K562 (cell line): ENCODE results near the gene SLC10A3. TPM values are rescaled to one million over a fixed set of nuclear protein-coding genes. Genes with fewer than 3 reads are reported as not detected.

Experiments used
- ATAC-seq: fragments of 200-7000 bp; cut with Tn5 transposase; 3 replicates; pipeline ENCODE4 v1.9.1; 2020; ENCODE audit warnings: moderate library complexity
- BruUV-seq: library from RNA; stranded (reverse); fragments of 400-500 nt; replicated peaks from 2 replicates; lab custom pipeline; 2021; lab: Mats Ljungman, UMichigan
- CTCF ChIA-PET: fragments of 300-600 bp; formaldehyde crosslinking; extraction: SDS; loops from one replicate; lab custom pipeline; 2021; ENCODE audit warnings: low intra/inter-chr PET ratio; lab: Yijun Ruan, JAX
- POLR2A ChIA-PET: fragments of 300-600, 350-650 bp; sonication (Branson Sonifier 250); formaldehyde crosslinking; extraction: SDS; loops from one replicate; lab custom pipeline; 2021; ENCODE audit warnings: antibody characterized with exemption, inconsistent platforms; lab: Yijun Ruan, JAX
- DNase-seq, 4 experiments: peaks; one replicate each; pipeline versions ENCODE4 v3.0.0 to v3.0.0-alpha.2; 2011 to 2018; ENCODE audit warnings: low spot score in 3 of 4, mixed read lengths in 3 of 4; ENCODE audit errors: extremely low read depth in 1 of 4
- FAIRE-seq: peaks from 2 replicates; lab custom pipeline; 2011; peaks lifted over from hg19 to GRCh38; lab: Jason Lieb, UNC
- H2AFZ ChIP-seq: 2 replicates; pipeline ENCODE4 v1.6.0; 2011; ENCODE audit warnings: low read depth, low read length, control low read depth, inconsistent platforms
- H3K27ac ChIP-seq: fragments of 200-600 bp; 3 replicates; pipeline ENCODE4 v1.8.0; 2011; ENCODE audit warnings: low read depth, mild to moderate bottlenecking, control low read depth, inconsistent platforms, low read length, moderate library complexity, mixed read lengths; ENCODE audit errors: extremely low read depth
- H3K27me3 ChIP-seq, 2 experiments: fragments of 300-600 bp in 1 of 2; 2 replicates in 1 of 2; 3 replicates in 1 of 2; pipeline versions ENCODE4 v1.6.0 to v1.8.0; 2011; ENCODE audit warnings: inconsistent platforms in 2 of 2, low read length in 2 of 2, mild to moderate bottlenecking in 1 of 2, mixed read lengths in 1 of 2, moderate library complexity in 1 of 2; ENCODE audit not compliant: control insufficient read depth in 2 of 2, insufficient read depth in 2 of 2
- H3K36me3 ChIP-seq: fragments of 300-600 bp; 3 replicates; pipeline ENCODE4 v1.8.0; 2011; ENCODE audit warnings: mild to moderate bottlenecking, low read length, inconsistent platforms; ENCODE audit not compliant: control insufficient read depth, insufficient read depth
- H3K4me1 ChIP-seq, 2 experiments: fragments of 200-600 bp in 1 of 2; replicated peaks in 1 of 2; 2 replicates in 1 of 2; 3 replicates in 1 of 2; pipeline versions ENCODE4 v1.5.1 to v1.8.0; 2011; ENCODE audit warnings: inconsistent platforms in 2 of 2, low read length in 2 of 2, mild to moderate bottlenecking in 1 of 2, mixed read lengths in 1 of 2, moderate library complexity in 1 of 2; ENCODE audit not compliant: control insufficient read depth in 2 of 2, insufficient read depth in 2 of 2
- H3K4me2 ChIP-seq: 2 replicates; pipeline ENCODE4 v1.6.1; 2011; ENCODE audit warnings: low read length, control low read depth, inconsistent platforms, mixed read lengths; ENCODE audit not compliant: insufficient read depth
- H3K4me3 ChIP-seq: fragments of 200-600 bp; sonication (generic), shearing (Covaris generic); 2 replicates; pipeline ENCODE4 v1.5.1; 2016; ENCODE audit warnings: control low read depth, inconsistent platforms
- H3K79me2 ChIP-seq: fragments of 200-600 bp; 3 replicates; pipeline ENCODE4 v1.8.0; 2011; ENCODE audit warnings: low read length, inconsistent platforms; ENCODE audit not compliant: control insufficient read depth, insufficient read depth
- H3K9ac ChIP-seq, 2 experiments: 2 replicates each; pipeline versions ENCODE4 v1.6.0 to v1.6.1; 2011; ENCODE audit warnings: low read depth in 2 of 2, low read length in 2 of 2, control low read depth in 1 of 2, inconsistent platforms in 1 of 2, mild to moderate bottlenecking in 1 of 2, mixed read lengths in 1 of 2; ENCODE audit not compliant: insufficient read depth in 1 of 2
- H3K9me1 ChIP-seq: one replicate; pipeline ENCODE4 v1.6.0; 2011; ENCODE audit warnings: inconsistent platforms, mild to moderate bottlenecking, low read length, moderate library complexity; ENCODE audit not compliant: control insufficient read depth, insufficient read depth
- H3K9me3 ChIP-seq: replicated peaks from 2 replicates; pipeline ENCODE4 v1.5.1; 2011; ENCODE audit warnings: low read depth, low read length, inconsistent platforms; ENCODE audit not compliant: control insufficient read depth, insufficient read depth
- H4K20me1 ChIP-seq: replicated peaks from 2 replicates; pipeline ENCODE4 v1.6.1; 2011; ENCODE audit warnings: low read length, inconsistent platforms, mixed read lengths; ENCODE audit not compliant: control insufficient read depth, insufficient read depth
- CBFA2T2 ChIP-seq: fragments of 450-650 bp; conservative IDR thresholded peaks from 2 replicates; pipeline ENCODE4 v1.6.1; 2017; ENCODE audit warnings: mild to moderate bottlenecking
- CBFA2T3 ChIP-seq: fragments of 450-650 bp; IDR thresholded peaks from 2 replicates; pipeline ENCODE4 v1.6.1; 2017
- ELF1 ChIP-seq: fragments of 200-800 bp; sonication (Bioruptor generic); IDR thresholded peaks from 2 replicates; pipeline ENCODE4 v1.6.1; 2016; ENCODE audit warnings: missing genetic modification characterization, missing compliant biosample characterization
- FOXK2 ChIP-seq, 2 experiments: fragments of 450-650 bp; IDR thresholded peaks in 1 of 2; conservative IDR thresholded peaks in 1 of 2; 2 replicates each; pipeline ENCODE4 v1.6.1; 2016; ENCODE audit warnings: low read depth in 2 of 2, mild to moderate bottlenecking in 1 of 2
- HLTF ChIP-seq: fragments of 450-650 bp; IDR thresholded peaks from 2 replicates; pipeline ENCODE4 v1.6.1; 2016
- JUND ChIP-seq, 2 experiments: IDR thresholded peaks; 2 replicates in 1 of 2; 3 replicates in 1 of 2; pipeline ENCODE4 v1.6.1; 2011; ENCODE audit warnings: borderline replicate concordance in 2 of 2, low read depth in 2 of 2, low read length in 2 of 2, improper control_type of control experiment in 1 of 2, missing biosample characterization in 1 of 2, missing genetic modification characterization in 1 of 2, missing genetic modification reagents in 1 of 2
- NR2C1 ChIP-seq, 2 experiments: fragments of 450-650 bp; IDR thresholded peaks; 2 replicates each; pipeline ENCODE4 v1.6.1; 2017; ENCODE audit warnings: mild to moderate bottlenecking in 2 of 2, antibody characterized with exemption in 1 of 2, inconsistent platforms in 1 of 2, missing compliant biosample characterization in 1 of 2, missing genetic modification characterization in 1 of 2
- PBX2 ChIP-seq, 2 experiments: IDR thresholded peaks in 1 of 2; conservative IDR thresholded peaks in 1 of 2; 2 replicates each; pipeline ENCODE4 v1.6.1; 2016; ENCODE audit warnings: low read depth in 2 of 2, mild to moderate bottlenecking in 1 of 2, missing compliant biosample characterization in 1 of 2, missing genetic modification characterization in 1 of 2, moderate library complexity in 1 of 2
- SETDB1 ChIP-seq: IDR thresholded peaks from one replicate; pipeline ENCODE4 v1.6.1; 2012; ENCODE audit warnings: low read length, control low read depth, inconsistent platforms
- TAL1 ChIP-seq: fragments of 450-650 bp; IDR thresholded peaks from 2 replicates; pipeline ENCODE4 v1.6.1; 2016; ENCODE audit warnings: mild to moderate bottlenecking
- ZNF121 ChIP-seq: sonication (generic); formaldehyde crosslinking; conservative IDR thresholded peaks from 2 replicates; pipeline ENCODE4 v1.8.0; 2022; ENCODE audit warnings: missing genetic modification reagents
- WGBS: fragments of 100-300 bp; shearing (Covaris generic); methylation state at CpG from one replicate; pipeline ENCODE4 v1.1.6; 2016; ENCODE audit warnings: low coverage, mixed read lengths; ENCODE audit not compliant: insufficient coverage; ENCODE audit errors: missing lambda C conversion rate; 5-methylcytosine and 5-hydroxymethylcytosine counted together
- in situ Hi-C: fragments of 300-500 bp; cut with MboI; formaldehyde crosslinking; loops from 4 replicates; pipeline ENCODE4 v1.15.0; 2018; ENCODE audit warnings: inconsistent platforms, mixed read lengths
- intact Hi-C: fragments of 100-400 bp; cut with micrococcal nuclease; formaldehyde crosslinking; loops from 2 replicates; pipeline ENCODE4 v1.14.2; 2022
- polyA plus RNA-seq, 8 experiments: library from polyadenylated mRNA; depleted of rRNA in 4 of 8; stranded (reverse) in 5 of 8; unstranded in 3 of 8; fragments of >200 nt; fragmentation: Nextera tagmentation in 2 of 8; fragmentation: Illumina TruSeq in 1 of 8; extraction: Ambion mirVana in 2 of 8; extraction: Trizol in 1 of 8; gene quantifications; 2 replicates each; pipeline versions ENCODE4 v1.2.1 to v1.2.3, GENCODE V29; 2011 to 2014; ENCODE audit warnings: inconsistent platforms in 1 of 8, missing spikeins in 1 of 8
- total RNA-seq, 7 experiments: library from RNA; depleted of rRNA in 6 of 7; stranded (reverse); fragments of >200 nt in 6 of 7; fragmentation: Illumina TruSeq in 2 of 7; extraction: Trizol in 2 of 7; gene quantifications; 2 replicates each; pipeline versions ENCODE4 v1.2.1 to v1.2.3, GENCODE V29; 2011 to 2021; ENCODE audit warnings: low replicate concordance in 1 of 7

The SLC10A3 gene
- total and polyA plus RNA-seq, 9 of the 15 experiments (the other 6 are each of a cell fraction or from before 2014, with no cell fraction given) = 5.2 to 30.6 (median 16.7) TPM

- TF ChIP-seq ZNF121 (CRISPR knock-in tag) (peak; percentile 44; the same call in 1 of the 2 replicates), SETDB1 (no peak), NR2C1 (IDR thresholded peaks at IDR 0.05) (no peak), NR2C1 (tag; IDR thresholded peaks at IDR 0.05) (no peak), ELF1 (tag) (no peak), HLTF (no peak)
These were observed 35.4 kb upstream of the SLC10A3 start (continued) for GRCh38 chrX:154525606-154526490.

- H3K4me2 ChIP-seq = peak overlapping the region; percentile 37; the same call in 1 of the 2 replicates
- H3K79me2 ChIP-seq = peaks cover 18% of the 10 kb centered on the region
- in situ Hi-C loops = no loop called here
- ChIA-PET CTCF (interaction anchor here (0.6 kb wide), 1 partner anchor 9 kb away, joined by 5 read pairs; no protein-coding TSS in a partner anchor), POLR2A (interaction anchor here (1.0 to 1.8 kb wide), 3 partner anchors 12 to 121 kb away, joined by 4 to 5 read pairs (median 5); partner anchors contain the start of gene RPL10)
- peak in 1 of 4 experiments; percentile 63 for DNase-seq
- no peaks in the 10 kb centered on the region for H3K9me3 ChIP-seq
- BruUV-seq = no TSS peak
- FAIRE-seq = peak; percentile 73
- H2AFZ ChIP-seq = peak overlapping the region; percentile 70
- no peaks in the 10 kb centered on the region for H3K9me1 ChIP-seq
- WGBS = 13% methylated on average over 6 of the region's 8 CpGs
- ATAC-seq = no peak
- H3K4me3 ChIP-seq = no peak overlapping the region
- H3K36me3 ChIP-seq = no peaks in the 10 kb centered on the region
- no peaks in the 10 kb centered on the region for H4K20me1 ChIP-seq
- intact Hi-C loops = loop anchor here (5.0 kb wide), 1 partner anchor 37 kb away; no protein-coding TSS in a partner anchor
- H3K27me3 ChIP-seq = no peaks in the 10 kb centered on the region
- peak overlapping the region; percentile 25 to 81; a peak in 2 of 4 replicates for H3K9ac ChIP-seq
- peaks cover 13 to 37% of the 10 kb centered on the region in 2 experiments; a peak in 4 of 5 replicates for H3K4me1 ChIP-seq
- peak overlapping the region; percentile 41; the same call in 1 of the 3 replicates for H3K27ac ChIP-seq
- TF ChIP-seq CBFA2T2 (peak; percentile 37; the same call in 1 of the 2 replicates), CBFA2T3 (peak; percentile 60), TAL1 (peak; percentile 46), PBX2 (CRISPR knock-in tag; IDR thresholded peaks at IDR 0.05; ENCODE audit: low read depth) (no peak), PBX2 (tag; conservative IDR thresholded peaks at IDR 0.05; ENCODE audit: low read depth) (no peak), JUND (IDR thresholded peaks at IDR 0.05; ENCODE audit: borderline replicate concordance, low read depth, low read length) (no peak), JUND (tag; IDR thresholded peaks at IDR 0.05; ENCODE audit: borderline replicate concordance, low read depth, low read length) (no peak), FOXK2 (conservative IDR thresholded peaks at IDR 0.05 in 1 of 2, IDR thresholded peaks at IDR 0.05 in 1 of 2; ENCODE audit: low read depth in 2 of 2) (peak; percentile 23 to 51; a peak in 1 of 4 replicates)
These were observed 29.0 kb upstream of the SLC10A3 start for GRCh38 chrX:154519389-154519788.
